ENCODE results near the gene DEFB121.
A peak's percentile ranks its signal among the peaks of the same experiment; 100 is the strongest.
"Not testable (repeated sequence)": the region's sequence is repeated elsewhere in the genome, so short reads cannot be mapped to it uniquely, and the experiment has no call there.

DEFB121 gene

GRCh38 chr20:31406115-31406514 is at the start of gene DEFB121:
DEFB121 (minus strand) TSS chr20:31406215; CDS start chr20:31406152, 63 bp downstream.
- H3K9me3 ChIP-seq (ENCODE audit: low read depth, low read length), result no peaks in the 10 kb centered on the region; the same call in 1 of the 2 replicates
- no peak for DNase-seq (ENCODE audit: low read depth, low spot score)
- TF ChIP-seq POLR2AphosphoS5 (IDR thresholded peaks at IDR 0.05; ENCODE audit: borderline replicate concordance, low read depth, low read length), result no peak
- no peak for TF ChIP-seq EZH2 (IDR thresholded peaks at IDR 0.05)
- TF ChIP-seq FOXP2 (optimal IDR thresholded peaks at IDR 0.05; ENCODE audit: control extremely low read depth, extremely low read length, insufficient read depth), result no peak

GRCh38 chr20:31454361-31454760 is 48.3 kb upstream of the DEFB121 start:
- no peak overlapping the region for H3K27ac ChIP-seq
- no peak overlapping the region for H3K4me3 ChIP-seq
- H3K9me3 ChIP-seq (ENCODE audit: low read depth, low read length), result no peaks in the 10 kb centered on the region
- no peak overlapping the region for H3K9ac ChIP-seq (ENCODE audit: insufficient read length)
- no peak for DNase-seq (ENCODE audit: low read depth, low spot score)
- no peaks in the 10 kb centered on the region for H3K36me3 ChIP-seq (ENCODE audit: insufficient read depth, low read length)
- TF ChIP-seq EZH2 (IDR thresholded peaks at IDR 0.05), result no peak
- no peak for TF ChIP-seq POLR2AphosphoS5 (IDR thresholded peaks at IDR 0.05; ENCODE audit: borderline replicate concordance, low read depth, low read length)
- TF ChIP-seq FOXP2 (optimal IDR thresholded peaks at IDR 0.05; ENCODE audit: control extremely low read depth, extremely low read length, insufficient read depth), result no peak

More at GRCh38 chr20:31406115-31406514, at the start of gene DEFB121:
- H3K4me3 ChIP-seq, result no peak within 1 kb of the TSS
- no peak within 1 kb of the TSS for H3K27ac ChIP-seq
- H3K36me3 ChIP-seq (ENCODE audit: insufficient read depth, low read length), result no peaks in the 10 kb centered on the region
- no peak within 1 kb of the TSS for H3K9ac ChIP-seq (ENCODE audit: insufficient read length)

- H3K27ac ChIP-seq, result no peak overlapping the region
Observed at GRCh38 chr20:31452575-31452974, 46.6 kb upstream of the DEFB121 start.

GRCh38 chr20:31449511-31450414 is 43.7 kb upstream of the DEFB121 start:
- TF ChIP-seq POLR2AphosphoS5 (IDR thresholded peaks at IDR 0.05; ENCODE audit: borderline replicate concordance, low read depth, low read length) (no peak), EZH2 (IDR thresholded peaks at IDR 0.05) (no peak), FOXP2 (optimal IDR thresholded peaks at IDR 0.05; ENCODE audit: control extremely low read depth, extremely low read length, insufficient read depth) (no peak)
- H3K36me3 ChIP-seq (ENCODE audit: insufficient read depth, low read length), result no peaks in the 10 kb centered on the region
- H3K9ac ChIP-seq (ENCODE audit: insufficient read length), result no peak overlapping the region
- H3K27ac ChIP-seq, result no peak overlapping the region
- DNase-seq (ENCODE audit: low read depth, low spot score), result no peak
- no peak overlapping the region for H3K4me3 ChIP-seq
- H3K9me3 ChIP-seq (ENCODE audit: low read depth, low read length), result no peaks in the 10 kb centered on the region

More at GRCh38 chr20:31452575-31452974, 46.6 kb upstream of the DEFB121 start:
- no peak overlapping the region for H3K4me3 ChIP-seq
- TF ChIP-seq EZH2 (IDR thresholded peaks at IDR 0.05) (no peak), FOXP2 (optimal IDR thresholded peaks at IDR 0.05; ENCODE audit: control extremely low read depth, extremely low read length, insufficient read depth) (no peak), POLR2AphosphoS5 (IDR thresholded peaks at IDR 0.05; ENCODE audit: borderline replicate concordance, low read depth, low read length) (no peak)
- H3K36me3 ChIP-seq (ENCODE audit: insufficient read depth, low read length), result no peaks in the 10 kb centered on the region
- no peaks in the 10 kb centered on the region for H3K9me3 ChIP-seq (ENCODE audit: low read depth, low read length)
- no peak overlapping the region for H3K9ac ChIP-seq (ENCODE audit: insufficient read length)
- DNase-seq (ENCODE audit: low read depth, low spot score), result no peak

GRCh38 chr20:31446084-31446819 is 40.2 kb upstream of the DEFB121 start:
- no peak for DNase-seq (ENCODE audit: low read depth, low spot score)
- no peak overlapping the region for H3K4me3 ChIP-seq
- TF ChIP-seq POLR2AphosphoS5 (IDR thresholded peaks at IDR 0.05; ENCODE audit: borderline replicate concordance, low read depth, low read length), result no peak
- TF ChIP-seq EZH2 (IDR thresholded peaks at IDR 0.05), result no peak
- no peak for TF ChIP-seq FOXP2 (optimal IDR thresholded peaks at IDR 0.05; ENCODE audit: control extremely low read depth, extremely low read length, insufficient read depth)
- H3K9ac ChIP-seq (ENCODE audit: insufficient read length), result no peak overlapping the region
- no peak overlapping the region for H3K27ac ChIP-seq
- H3K9me3 ChIP-seq (ENCODE audit: low read depth, low read length), result no peaks in the 10 kb centered on the region
- H3K36me3 ChIP-seq (ENCODE audit: insufficient read depth, low read length), result no peaks in the 10 kb centered on the region

- Histone ChIP-seq H3K9ac (ENCODE audit: insufficient read length) (no peak within 1 kb of the TSS), H3K27ac (no peak within 1 kb of the TSS), H3K4me3 (no peak within 1 kb of the TSS), H3K9me3 (ENCODE audit: low read depth, low read length) (no peaks in the 10 kb centered on the region), H3K36me3 (ENCODE audit: insufficient read depth, low read length) (no peaks in the 10 kb centered on the region)
- TF ChIP-seq EZH2 (IDR thresholded peaks at IDR 0.05) (no peak), POLR2AphosphoS5 (IDR thresholded peaks at IDR 0.05; ENCODE audit: borderline replicate concordance, low read depth, low read length) (no peak), FOXP2 (optimal IDR thresholded peaks at IDR 0.05; ENCODE audit: control extremely low read depth, extremely low read length, insufficient read depth) (no peak)
- no peak for DNase-seq (ENCODE audit: low read depth, low spot score)
Observed at GRCh38 chr20:31440012-31440659, 34.1 kb upstream of the DEFB121 start, which contains the start of gene DEFB123. DEFB123 (plus strand) TSS chr20:31440632; CDS start chr20:31440699, 67 bp downstream.

GRCh38 chr20:31430568-31431115 is 24.6 kb upstream of the DEFB121 start:
- peak overlapping the region; percentile 80 for H3K27ac ChIP-seq
- peak overlapping the region; percentile 41 for H3K4me3 ChIP-seq
- TF ChIP-seq FOXP2 (optimal IDR thresholded peaks at IDR 0.05; ENCODE audit: control extremely low read depth, extremely low read length, insufficient read depth) (no peak), POLR2AphosphoS5 (IDR thresholded peaks at IDR 0.05; ENCODE audit: borderline replicate concordance, low read depth, low read length) (no peak), EZH2 (IDR thresholded peaks at IDR 0.05) (no peak)
- H3K36me3 ChIP-seq (ENCODE audit: insufficient read depth, low read length), result no peaks in the 10 kb centered on the region
- no peaks in the 10 kb centered on the region for H3K9me3 ChIP-seq (ENCODE audit: low read depth, low read length)
- no peak overlapping the region for H3K9ac ChIP-seq (ENCODE audit: insufficient read length)
- DNase-seq (ENCODE audit: low read depth, low spot score), result peak; percentile 68

- not testable (repeated sequence) for H3K9me3 ChIP-seq (ENCODE audit: low read depth, low read length); H3K27ac ChIP-seq; H3K4me3 ChIP-seq; H3K9ac ChIP-seq (ENCODE audit: insufficient read length); DNase-seq (ENCODE audit: low read depth, low spot score); H3K36me3 ChIP-seq (ENCODE audit: insufficient read depth, low read length)
Observed at GRCh38 chr20:31427576-31427975, 21.6 kb upstream of the DEFB121 start.

- H3K9me3 ChIP-seq (ENCODE audit: low read depth, low read length); H3K9ac ChIP-seq (ENCODE audit: insufficient read length); H3K27ac ChIP-seq; DNase-seq (ENCODE audit: low read depth, low spot score); H3K36me3 ChIP-seq (ENCODE audit: insufficient read depth, low read length); H3K4me3 ChIP-seq: not testable (repeated sequence)
Observed at GRCh38 chr20:31426891-31427551, 21.0 kb upstream of the DEFB121 start.

All from SK-N-MC (cell line).